ENCODE data around the gene CDK2. TPM values are rescaled to one million over a fixed set of nuclear protein-coding genes. Genes with fewer than 3 reads are reported as not detected.

Gene CDK2
- total RNA-seq, 2 donors from 2014 or later = 5.4 to 13.8 TPM

DNA sequence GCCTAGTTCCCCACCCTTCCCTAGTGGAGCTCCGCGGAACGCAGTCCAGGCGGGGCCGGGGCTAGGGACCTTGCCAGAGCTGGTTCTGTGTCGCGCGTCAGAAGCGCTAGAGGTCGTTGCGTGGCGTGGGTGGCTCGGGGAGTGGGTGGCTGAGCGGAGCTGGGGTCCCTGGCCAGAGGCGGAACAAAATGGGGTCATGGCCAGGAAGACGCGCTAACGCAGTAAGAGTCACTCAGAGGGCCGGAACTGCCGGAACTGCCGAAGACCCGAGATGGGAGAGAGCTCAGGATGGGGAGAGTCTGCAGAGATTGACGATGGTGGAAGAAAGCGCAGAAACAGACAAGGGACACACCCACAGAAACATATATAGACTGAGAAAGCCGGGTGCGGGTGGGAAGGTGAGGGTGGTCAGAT is 30.9 kb upstream of the CDK2 start:
- no peaks in the 10 kb centered on the region for H3K36me3 ChIP-seq
- H3K4me3 ChIP-seq = peak overlapping the region in 1 of 2 donors; percentile 41
- peak in 1 of 2 donors; percentile 27 for TF ChIP-seq CTCF (IDR thresholded peaks at IDR 0.05)
- no peaks in the 10 kb centered on the region for H3K27me3 ChIP-seq
- peaks cover 0 to 44% of the 10 kb centered on the region in 2 donors for H3K4me1 ChIP-seq
- H3K27ac ChIP-seq = peak overlapping the region; percentile 62 to 65
- DNase-seq (ENCODE audit: low spot score) = no peak
- H3K9me3 ChIP-seq = no peaks in the 10 kb centered on the region

DNA sequence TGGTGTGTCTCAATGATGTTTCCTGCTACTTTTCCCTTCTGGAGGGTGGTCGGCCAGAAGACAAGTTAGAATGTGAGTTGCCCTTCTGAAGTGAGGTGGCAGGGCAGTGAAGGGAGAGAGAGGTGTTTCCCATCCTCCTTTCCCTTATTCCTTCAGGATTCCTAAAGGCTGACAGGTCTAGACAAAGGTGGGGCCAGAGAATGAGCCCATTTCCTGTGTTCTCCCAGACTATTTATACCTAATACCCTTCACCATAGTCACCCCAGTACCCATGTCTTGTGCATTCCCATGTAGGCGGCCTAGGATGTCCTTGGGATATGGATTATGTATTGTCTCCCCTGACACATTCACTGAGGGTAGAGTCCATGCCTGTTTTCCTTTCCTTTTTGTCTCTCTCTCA is 28.6 kb upstream of the CDK2 start:
- Histone ChIP-seq H3K27ac (no peak overlapping the region), H3K36me3 (peaks cover 4% of the 10 kb centered on the region), H3K27me3 (no peaks in the 10 kb centered on the region), H3K9me3 (no peaks in the 10 kb centered on the region), H3K4me3 (no peak overlapping the region), H3K4me1 (peaks cover 0 to 29% of the 10 kb centered on the region in 2 donors)
- TF ChIP-seq CTCF (IDR thresholded peaks at IDR 0.05) = no peak
- no peak for DNase-seq (ENCODE audit: low spot score)

- Histone ChIP-seq H3K27me3 (no peaks in the 10 kb centered on the region), H3K27ac (no peak overlapping the region), H3K9me3 (no peaks in the 10 kb centered on the region), H3K4me3 (no peak overlapping the region), H3K4me1 (peaks cover 0 to 23% of the 10 kb centered on the region in 2 donors), H3K36me3 (peaks cover 4% of the 10 kb centered on the region)
- TF ChIP-seq CTCF (IDR thresholded peaks at IDR 0.05) = no peak
- DNase-seq (ENCODE audit: low spot score) = no peak
Observed at GRCh38 chr12:55938826-55939501, 27.7 kb upstream of the CDK2 start.

GRCh38 chr12:55940065-55940732 is 26.4 kb upstream of the CDK2 start:
- H3K9me3 ChIP-seq = no peaks in the 10 kb centered on the region
- H3K36me3 ChIP-seq = peaks cover 4% of the 10 kb centered on the region
- peak overlapping the region in 1 of 2 donors; percentile 29 for H3K4me3 ChIP-seq
- H3K27ac ChIP-seq = no peak overlapping the region
- peak; percentile 89 for DNase-seq (ENCODE audit: low spot score)
- no peaks in the 10 kb centered on the region for H3K27me3 ChIP-seq
- peak; percentile 75 to 93 for TF ChIP-seq CTCF (IDR thresholded peaks at IDR 0.05)
- peaks cover 0 to 17% of the 10 kb centered on the region in 2 donors for H3K4me1 ChIP-seq

- Histone ChIP-seq H3K27me3 (no peaks in the 10 kb centered on the region), H3K9me3 (no peaks in the 10 kb centered on the region), H3K36me3 (peaks cover 4% of the 10 kb centered on the region), H3K4me1 (peaks cover 0 to 11% of the 10 kb centered on the region in 2 donors), H3K4me3 (no peak overlapping the region), H3K27ac (no peak overlapping the region)
- DNase-seq (ENCODE audit: low spot score) = no peak
- TF ChIP-seq CTCF (IDR thresholded peaks at IDR 0.05) = no peak
Observed at GRCh38 chr12:55942055-55942454, 24.6 kb upstream of the CDK2 start.
